RWPE2 (cell line): ENCODE data around the gene PMEPA1.

Experiments used
- ATAC-seq: fragments of 200-7000 bp; cut with Tn5 transposase; 3 replicates; pipeline ENCODE4 v1.9.1; 2021; ENCODE audit warnings: low read depth
- DNase-seq: peaks from one replicate; pipeline ENCODE4 v3.0.0-alpha.2; 2020; ENCODE audit warnings: low spot score
- H3K27ac ChIP-seq: fragments of 450-650 bp; 2 replicates; pipeline ENCODE4 v1.5.1; 2017; ENCODE audit warnings: mild to moderate bottlenecking; ENCODE audit not compliant: poor library complexity, severe bottlenecking
- H3K27me3 ChIP-seq: fragments of 250-450 bp; sonication (Bioruptor Pico); 2 replicates; pipeline ENCODE4 v1.5.1; 2021; ENCODE audit warnings: mild to moderate bottlenecking, moderate library complexity; ENCODE audit not compliant: insufficient read depth, poor library complexity, severe bottlenecking
- H3K36me3 ChIP-seq: fragments of 250-450 bp; sonication (Bioruptor Pico); 2 replicates; pipeline ENCODE4 v1.5.1; 2020; ENCODE audit warnings: low read depth, mild to moderate bottlenecking, moderate library complexity
- H3K4me1 ChIP-seq: fragments of 250-450 bp; sonication (Bioruptor Pico); 2 replicates; pipeline ENCODE4 v1.5.1; 2021; ENCODE audit warnings: mild to moderate bottlenecking, moderate library complexity; ENCODE audit not compliant: insufficient read depth, poor library complexity, severe bottlenecking
- H3K4me3 ChIP-seq: fragments of 250-450 bp; sonication (Bioruptor Pico); 2 replicates; pipeline ENCODE4 v1.5.1; 2021; ENCODE audit warnings: mild to moderate bottlenecking, moderate library complexity; ENCODE audit not compliant: severe bottlenecking
- H3K9me3 ChIP-seq: fragments of 250-450 bp; sonication (Bioruptor Pico); 2 replicates; pipeline ENCODE4 v1.5.1; 2021; ENCODE audit warnings: mild to moderate bottlenecking, moderate library complexity; ENCODE audit not compliant: severe bottlenecking
- TF ChIP-seq, protein P1 (sequence below): fragments of 450-650 bp; IDR thresholded peaks from one replicate; pipeline ENCODE4 v1.5.1; 2017; ENCODE audit warnings: mild to moderate bottlenecking, moderate library complexity; ENCODE audit not compliant: poor library complexity, severe bottlenecking

PMEPA1 gene, protein sequence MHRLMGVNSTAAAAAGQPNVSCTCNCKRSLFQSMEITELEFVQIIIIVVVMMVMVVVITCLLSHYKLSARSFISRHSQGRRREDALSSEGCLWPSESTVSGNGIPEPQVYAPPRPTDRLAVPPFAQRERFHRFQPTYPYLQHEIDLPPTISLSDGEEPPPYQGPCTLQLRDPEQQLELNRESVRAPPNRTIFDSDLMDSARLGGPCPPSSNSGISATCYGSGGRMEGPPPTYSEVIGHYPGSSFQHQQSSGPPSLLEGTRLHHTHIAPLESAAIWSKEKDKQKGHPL

DNA sequence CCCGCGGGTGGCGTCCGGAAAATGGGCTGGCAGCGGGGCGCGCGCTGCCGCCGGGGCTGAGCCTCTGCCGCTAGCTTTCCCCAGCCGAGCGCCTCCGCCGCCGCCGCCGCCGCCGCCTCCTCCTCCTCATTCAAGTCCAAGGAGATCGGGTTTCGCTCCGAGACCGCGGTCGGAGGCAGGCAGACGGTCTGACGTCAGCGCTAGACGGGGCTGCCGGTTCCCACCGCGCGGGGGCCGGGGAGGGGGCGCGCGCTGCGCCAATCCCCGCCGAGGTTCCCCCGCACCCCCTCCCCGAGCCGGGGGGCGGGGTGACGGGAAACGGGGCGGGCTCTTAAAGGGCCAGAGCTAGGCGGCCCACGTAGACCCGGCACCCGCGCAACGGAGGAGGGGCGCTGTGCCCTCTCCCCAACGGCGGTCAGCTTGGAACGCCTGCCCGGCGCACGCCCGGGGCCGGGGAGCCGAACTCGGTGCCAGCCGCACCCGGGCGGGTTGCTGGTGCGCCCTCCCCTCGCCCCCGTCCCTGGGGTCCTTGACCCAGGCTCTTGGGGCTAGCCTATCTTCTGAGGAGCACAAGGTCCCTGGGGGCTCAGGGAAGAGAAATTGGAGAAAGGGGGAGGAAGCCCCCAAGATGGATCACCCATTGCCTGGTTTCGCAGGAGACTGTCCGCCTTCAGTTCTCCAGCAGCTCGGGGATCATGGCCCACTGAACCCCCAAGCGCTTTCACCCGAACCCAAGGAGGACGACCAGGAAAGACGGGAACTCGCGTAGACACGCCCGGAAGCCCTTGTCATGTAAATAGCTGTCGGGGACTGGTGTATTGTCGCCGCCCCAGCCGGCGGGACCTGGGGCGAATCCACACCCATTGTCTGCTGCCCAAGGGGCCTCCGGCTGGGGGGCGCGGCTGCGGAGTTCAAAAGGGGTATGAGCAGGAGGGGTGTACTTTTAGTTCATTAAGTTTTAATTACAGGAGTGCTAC is at the start of gene PMEPA1:
TSS of gene PMEPA1 (minus strand) at position 193 of the 977 bp plus-strand sequence. CDS start 433 bp downstream, outside the sequence.
- TF ChIP-seq, protein P1, sequence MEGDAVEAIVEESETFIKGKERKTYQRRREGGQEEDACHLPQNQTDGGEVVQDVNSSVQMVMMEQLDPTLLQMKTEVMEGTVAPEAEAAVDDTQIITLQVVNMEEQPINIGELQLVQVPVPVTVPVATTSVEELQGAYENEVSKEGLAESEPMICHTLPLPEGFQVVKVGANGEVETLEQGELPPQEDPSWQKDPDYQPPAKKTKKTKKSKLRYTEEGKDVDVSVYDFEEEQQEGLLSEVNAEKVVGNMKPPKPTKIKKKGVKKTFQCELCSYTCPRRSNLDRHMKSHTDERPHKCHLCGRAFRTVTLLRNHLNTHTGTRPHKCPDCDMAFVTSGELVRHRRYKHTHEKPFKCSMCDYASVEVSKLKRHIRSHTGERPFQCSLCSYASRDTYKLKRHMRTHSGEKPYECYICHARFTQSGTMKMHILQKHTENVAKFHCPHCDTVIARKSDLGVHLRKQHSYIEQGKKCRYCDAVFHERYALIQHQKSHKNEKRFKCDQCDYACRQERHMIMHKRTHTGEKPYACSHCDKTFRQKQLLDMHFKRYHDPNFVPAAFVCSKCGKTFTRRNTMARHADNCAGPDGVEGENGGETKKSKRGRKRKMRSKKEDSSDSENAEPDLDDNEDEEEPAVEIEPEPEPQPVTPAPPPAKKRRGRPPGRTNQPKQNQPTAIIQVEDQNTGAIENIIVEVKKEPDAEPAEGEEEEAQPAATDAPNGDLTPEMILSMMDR, result peak; percentile 46
- Histone ChIP-seq H3K27me3 (no peaks in the 10 kb centered on the region), H3K4me3 (peak within 1 kb of the TSS; percentile 85), H3K27ac (peak within 1 kb of the TSS; percentile 100), H3K9me3 (no peaks in the 10 kb centered on the region), H3K36me3 (peaks cover 37% of the 10 kb centered on the region), H3K4me1 (peaks cover 57% of the 10 kb centered on the region)
- peak; percentile 100 for DNase-seq
- peak; percentile 66 for ATAC-seq

DNA sequence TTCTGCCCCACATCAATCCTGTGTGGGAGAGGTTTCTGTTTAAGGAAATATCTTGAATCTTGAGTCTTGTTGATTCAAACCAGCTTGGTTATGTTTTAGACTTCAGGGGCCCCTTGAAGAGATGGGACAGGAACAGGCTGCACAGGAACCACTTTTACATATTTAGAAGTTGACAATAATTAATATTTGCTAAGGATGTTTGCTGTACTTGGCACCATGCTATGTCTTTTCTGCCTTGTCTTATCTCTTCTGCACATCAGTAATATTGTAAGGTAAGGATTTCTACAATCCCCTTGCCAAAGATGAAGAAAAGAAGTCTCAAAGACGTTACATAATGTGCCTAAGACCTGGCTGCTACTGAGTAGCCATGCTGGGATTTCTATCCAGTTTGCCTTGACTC is 48.0 kb upstream of the PMEPA1 start:
- TF ChIP-seq, protein P1, result no peak
- no peak for ATAC-seq

DNA sequence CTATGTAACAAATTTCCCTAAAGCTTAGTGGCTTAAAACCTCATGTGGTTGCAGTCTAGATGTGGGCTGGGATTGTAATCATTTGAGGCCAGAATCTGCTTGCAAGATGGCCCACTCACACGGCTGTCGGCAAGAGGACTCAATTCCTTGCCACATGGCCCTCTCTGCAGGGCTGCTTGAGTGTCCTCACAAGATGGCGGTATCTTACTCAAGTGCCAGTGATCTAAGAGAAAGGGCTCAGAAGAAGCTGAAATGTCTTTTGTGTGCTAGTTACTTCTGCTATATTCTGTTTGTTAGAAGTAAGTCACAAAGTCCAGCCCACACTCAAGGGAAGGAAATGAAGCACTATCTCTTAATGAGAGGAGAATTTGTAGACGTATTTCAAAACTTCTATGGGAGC is 47.1 kb upstream of the PMEPA1 start:
- Histone ChIP-seq H3K27ac (no peak overlapping the region), H3K4me1 (no peaks in the 10 kb centered on the region), H3K36me3 (no peaks in the 10 kb centered on the region), H3K27me3 (no peaks in the 10 kb centered on the region), H3K4me3 (no peak overlapping the region), H3K9me3 (no peaks in the 10 kb centered on the region)
- TF ChIP-seq, protein P1, result no peak
- ATAC-seq, result no peak
- peak; percentile 45 for DNase-seq

More for the DNA sequence above, 48.0 kb upstream of the PMEPA1 start:
- no peaks in the 10 kb centered on the region for H3K9me3 ChIP-seq
- no peaks in the 10 kb centered on the region for H3K4me1 ChIP-seq
- H3K36me3 ChIP-seq, result no peaks in the 10 kb centered on the region
- H3K27ac ChIP-seq, result no peak overlapping the region
- no peak overlapping the region for H3K4me3 ChIP-seq
- H3K27me3 ChIP-seq, result no peaks in the 10 kb centered on the region
- no peak for DNase-seq

DNA sequence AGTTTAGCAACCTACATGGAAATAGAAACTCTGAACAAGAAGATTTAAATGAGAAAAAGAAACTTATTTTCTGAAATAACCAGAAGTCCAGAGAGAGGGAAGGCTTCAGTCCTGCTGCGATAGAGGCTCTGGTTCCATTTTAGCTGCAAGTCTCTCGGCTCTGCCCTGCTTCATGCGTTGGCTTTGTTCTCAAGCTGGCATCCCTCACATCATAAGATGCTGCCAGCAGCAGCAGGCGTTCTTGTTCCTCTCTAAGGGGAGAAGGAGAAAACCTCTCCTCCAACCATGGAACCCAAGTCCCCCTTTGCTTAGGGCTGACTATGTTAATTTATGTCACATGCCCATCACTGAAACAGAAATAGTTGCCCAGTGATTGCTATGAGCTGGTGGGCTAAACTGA is 46.4 kb upstream of the PMEPA1 start:
- no peak overlapping the region for H3K4me3 ChIP-seq
- peak; percentile 33 for DNase-seq
- no peaks in the 10 kb centered on the region for H3K36me3 ChIP-seq
- no peaks in the 10 kb centered on the region for H3K4me1 ChIP-seq
- TF ChIP-seq, protein P1, result no peak
- no peak overlapping the region for H3K27ac ChIP-seq
- ATAC-seq, result no peak
- no peaks in the 10 kb centered on the region for H3K27me3 ChIP-seq
- H3K9me3 ChIP-seq, result no peaks in the 10 kb centered on the region
